NT2/D1 (cell line): ENCODE measurements around the gene C6orf15.

Experiments
- SUZ12 ChIP-seq: IDR thresholded peaks from 2 replicates; pipeline ENCODE4 v1.6.1; 2011; ENCODE audit not compliant: insufficient read length, insufficient read depth; ENCODE audit errors: extremely low read depth
- YY1 ChIP-seq: IDR thresholded peaks from 2 replicates; pipeline ENCODE4 v1.6.1; 2011; ENCODE audit not compliant: insufficient read length, insufficient read depth

GRCh38 chr6:31114970-31115849 lies 2.8 kb upstream of the C6orf15 start:
- TF ChIP-seq YY1 (no peak), SUZ12 (no peak)
